Hepatocyte (in vitro differentiated cells): ENCODE measurements around the gene SUCLG2. TPM values are rescaled to one million over a fixed set of nuclear protein-coding genes. Genes with fewer than 3 reads are reported as not detected.

Experiments
- DNase-seq: peaks from one replicate; pipeline ENCODE4 v3.0.0-alpha.2; 2016; ENCODE audit warnings: low spot score
- H2AFZ ChIP-seq: fragments of 200-600 bp; sonication (generic); 2 replicates; pipeline ENCODE4 v1.6.0; 2016; ENCODE audit warnings: antibody characterized with exemption, mild to moderate bottlenecking
- H3K27ac ChIP-seq: fragments of 200-600 bp; sonication (generic); 2 replicates; pipeline ENCODE4 v1.5.1; 2016; ENCODE audit warnings: mild to moderate bottlenecking
- H3K27me3 ChIP-seq: fragments of 200-600 bp; sonication (generic); 2 replicates; pipeline ENCODE4 v1.6.1; 2016
- H3K36me3 ChIP-seq: fragments of 200-600 bp; sonication (generic); replicated peaks from 2 replicates; pipeline ENCODE4 v1.5.1; 2016; ENCODE audit warnings: low read depth; ENCODE audit not compliant: insufficient read depth
- H3K4me1 ChIP-seq: fragments of 200-600 bp; sonication (generic); 2 replicates; pipeline ENCODE4 v1.5.1; 2016; ENCODE audit warnings: mild to moderate bottlenecking, moderate library complexity; ENCODE audit not compliant: insufficient read depth
- H3K4me2 ChIP-seq: fragments of 200-600 bp; sonication (generic); 2 replicates; pipeline ENCODE4 v1.6.0; 2016
- H3K4me3 ChIP-seq: fragments of 200-600 bp; sonication (generic); 2 replicates; pipeline ENCODE4 v1.5.1; 2016; ENCODE audit warnings: mild to moderate bottlenecking
- H3K79me2 ChIP-seq: fragments of 200-600 bp; sonication (generic); 2 replicates; pipeline ENCODE4 v1.6.0; 2017; ENCODE audit warnings: mild to moderate bottlenecking
- H3K9me2 ChIP-seq: fragments of 200-600 bp; sonication (generic); replicated peaks from 2 replicates; pipeline ENCODE4 v1.6.0; 2017; ENCODE audit warnings: mild to moderate bottlenecking; ENCODE audit not compliant: insufficient read depth
- H3K9me3 ChIP-seq: fragments of 200-600 bp; sonication (generic); 2 replicates; pipeline ENCODE4 v1.5.1; 2016; ENCODE audit warnings: low read depth, mild to moderate bottlenecking
- H4K20me1 ChIP-seq: fragments of 200-600 bp; sonication (generic); 2 replicates; pipeline ENCODE4 v1.6.0; 2016; ENCODE audit warnings: mild to moderate bottlenecking; ENCODE audit not compliant: insufficient read depth, poor library complexity, severe bottlenecking
- EZH2 ChIP-seq: fragments of 200-600 bp; sonication (generic); IDR thresholded peaks from 2 replicates; pipeline ENCODE4 v1.6.1; 2016; ENCODE audit warnings: antibody characterized with exemption, mild to moderate bottlenecking, borderline replicate concordance
- EZH2phosphoT487 ChIP-seq: fragments of 200-600 bp; sonication (generic); IDR thresholded peaks from one replicate; pipeline ENCODE4 v1.6.1; 2018; ENCODE audit warnings: antibody characterized with exemption, mild to moderate bottlenecking, low read depth, moderate library complexity; ENCODE audit not compliant: unreplicated experiment, severe bottlenecking
- WGBS: methylation state at CpG from one replicate; pipeline ENCODE4 v1.1.6; 2016; ENCODE audit warnings: low lambda C conversion rate; ENCODE audit errors: missing lambda C conversion rate; 5-methylcytosine and 5-hydroxymethylcytosine counted together
- polyA plus RNA-seq: library from polyadenylated mRNA; unstranded; fragments of >200 nt; fragmentation: Nextera tagmentation; extraction: Ambion mirVana; gene quantifications from 2 replicates; pipeline ENCODE4 v1.2.1, GENCODE V29; 2016
- total RNA-seq: library from RNA; depleted of rRNA; stranded (reverse); fragments of >200 nt; gene quantifications from 2 replicates; pipeline ENCODE4 v1.2.3, GENCODE V29; 2014
- TF ChIP-seq, protein P1 (sequence below): fragments of 200-600 bp; sonication (generic); IDR thresholded peaks from 2 replicates; pipeline ENCODE4 v1.5.1; 2016; ENCODE audit warnings: antibody characterized with exemption, mild to moderate bottlenecking; ENCODE audit not compliant: poor library complexity

SUCLG2 gene
- total and polyA plus RNA-seq, 2 experiments from 2014 or later = 58.0 to 94.2 TPM

DNA sequence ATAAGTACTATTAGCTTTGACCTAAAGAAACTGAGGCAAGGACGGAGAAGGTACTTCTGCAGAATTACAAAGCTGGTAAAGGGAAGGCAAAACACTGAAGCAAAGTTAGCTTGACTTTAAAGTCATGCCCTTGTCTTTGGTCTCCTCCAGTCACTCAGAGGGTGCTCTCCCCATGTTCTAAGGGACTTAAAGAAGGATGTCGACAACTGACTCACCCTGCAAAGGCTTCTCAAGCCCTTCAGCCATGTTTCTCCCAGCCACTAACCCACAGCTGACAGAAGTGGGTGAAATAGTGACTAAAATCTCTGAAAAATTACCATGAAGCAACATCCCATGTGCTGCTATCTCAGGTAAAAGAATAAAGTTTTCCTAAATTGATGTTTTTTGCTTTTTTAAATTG is 46.4 kb downstream of the SUCLG2 start:
- Histone ChIP-seq H3K9me3 (no peaks in the 10 kb centered on the region), H3K9me2 (no peaks in the 10 kb centered on the region), H3K27ac (no peak overlapping the region), H3K36me3 (no peaks in the 10 kb centered on the region), H3K4me1 (no peaks in the 10 kb centered on the region), H2AFZ (no peak overlapping the region), H3K4me3 (no peak overlapping the region), H4K20me1 (no peaks in the 10 kb centered on the region), H3K27me3 (no peaks in the 10 kb centered on the region), H3K4me2 (no peak overlapping the region), H3K79me2 (peaks cover 11% of the 10 kb centered on the region)
- 100% methylated on average over 2 of the region's 2 CpGs for WGBS
- DNase-seq = no peak
- TF ChIP-seq EZH2phosphoT487 = no peak
- TF ChIP-seq, protein P1, sequence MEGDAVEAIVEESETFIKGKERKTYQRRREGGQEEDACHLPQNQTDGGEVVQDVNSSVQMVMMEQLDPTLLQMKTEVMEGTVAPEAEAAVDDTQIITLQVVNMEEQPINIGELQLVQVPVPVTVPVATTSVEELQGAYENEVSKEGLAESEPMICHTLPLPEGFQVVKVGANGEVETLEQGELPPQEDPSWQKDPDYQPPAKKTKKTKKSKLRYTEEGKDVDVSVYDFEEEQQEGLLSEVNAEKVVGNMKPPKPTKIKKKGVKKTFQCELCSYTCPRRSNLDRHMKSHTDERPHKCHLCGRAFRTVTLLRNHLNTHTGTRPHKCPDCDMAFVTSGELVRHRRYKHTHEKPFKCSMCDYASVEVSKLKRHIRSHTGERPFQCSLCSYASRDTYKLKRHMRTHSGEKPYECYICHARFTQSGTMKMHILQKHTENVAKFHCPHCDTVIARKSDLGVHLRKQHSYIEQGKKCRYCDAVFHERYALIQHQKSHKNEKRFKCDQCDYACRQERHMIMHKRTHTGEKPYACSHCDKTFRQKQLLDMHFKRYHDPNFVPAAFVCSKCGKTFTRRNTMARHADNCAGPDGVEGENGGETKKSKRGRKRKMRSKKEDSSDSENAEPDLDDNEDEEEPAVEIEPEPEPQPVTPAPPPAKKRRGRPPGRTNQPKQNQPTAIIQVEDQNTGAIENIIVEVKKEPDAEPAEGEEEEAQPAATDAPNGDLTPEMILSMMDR = no peak
- no peak for TF ChIP-seq EZH2

DNA sequence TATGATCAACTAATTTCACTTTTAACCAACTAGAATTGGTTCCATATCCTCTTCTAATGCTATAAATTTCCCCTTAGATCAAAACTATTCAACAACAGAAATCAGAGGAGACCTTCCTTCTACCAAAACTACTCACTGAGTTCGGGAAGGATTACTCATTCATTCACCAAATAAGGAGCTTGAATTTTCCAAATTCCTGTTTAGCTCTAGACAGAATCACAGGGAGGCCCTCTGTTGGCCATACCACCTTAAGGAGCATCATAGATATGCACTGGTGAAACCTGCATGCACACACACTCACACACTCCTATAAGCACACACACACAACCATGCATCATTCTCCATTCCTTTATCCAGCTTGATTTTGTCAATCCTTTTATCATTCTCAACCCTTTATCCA is 49.0 kb downstream of the SUCLG2 start:
- no peak overlapping the region for H2AFZ ChIP-seq
- no peaks in the 10 kb centered on the region for H3K9me2 ChIP-seq
- no peak overlapping the region for H3K4me2 ChIP-seq
- H3K36me3 ChIP-seq = no peaks in the 10 kb centered on the region
- no peak for TF ChIP-seq EZH2
- TF ChIP-seq EZH2phosphoT487 = no peak
- no peaks in the 10 kb centered on the region for H4K20me1 ChIP-seq
- H3K79me2 ChIP-seq = peaks cover 4% of the 10 kb centered on the region
- no peaks in the 10 kb centered on the region for H3K27me3 ChIP-seq
- WGBS = 54% methylated on average over 1 of the region's 1 CpG
- H3K27ac ChIP-seq = no peak overlapping the region
- no peak for DNase-seq
- no peak overlapping the region for H3K4me3 ChIP-seq
- no peaks in the 10 kb centered on the region for H3K9me3 ChIP-seq
- H3K4me1 ChIP-seq = no peaks in the 10 kb centered on the region

DNA sequence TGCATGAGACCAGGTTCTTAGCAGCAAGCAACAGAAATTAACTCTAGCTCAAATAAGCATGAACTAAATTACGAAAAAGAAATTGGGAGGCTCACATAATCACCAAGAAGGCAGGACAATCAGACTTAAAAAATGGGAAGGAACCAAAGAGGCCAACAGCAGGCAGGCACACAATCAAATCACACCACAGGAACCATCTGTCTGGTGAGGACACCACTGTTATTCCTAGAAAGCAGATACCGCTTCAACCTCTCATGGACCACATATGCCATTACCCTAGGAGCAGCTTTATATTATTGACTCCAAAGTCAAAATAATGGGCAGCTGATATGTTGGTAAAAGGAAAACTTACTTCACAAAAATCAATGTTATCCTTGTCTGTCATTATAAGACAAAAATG is 51.6 kb downstream of the SUCLG2 start:
- DNase-seq = no peak
- no peaks in the 10 kb centered on the region for H3K9me3 ChIP-seq
- no peaks in the 10 kb centered on the region for H3K27me3 ChIP-seq
- no peak overlapping the region for H3K4me2 ChIP-seq
- H3K9me2 ChIP-seq = no peaks in the 10 kb centered on the region
- no peaks in the 10 kb centered on the region for H4K20me1 ChIP-seq
- H3K4me1 ChIP-seq = no peaks in the 10 kb centered on the region
- TF ChIP-seq EZH2phosphoT487 = no peak
- TF ChIP-seq, protein P1 = no peak
- no peak for TF ChIP-seq EZH2
- no peak overlapping the region for H3K27ac ChIP-seq
- no peak overlapping the region for H3K4me3 ChIP-seq
- WGBS = 97% methylated on average over 2 of the region's 2 CpGs
- H3K79me2 ChIP-seq = no peaks in the 10 kb centered on the region
- H3K36me3 ChIP-seq = no peaks in the 10 kb centered on the region
- H2AFZ ChIP-seq = no peak overlapping the region

DNA sequence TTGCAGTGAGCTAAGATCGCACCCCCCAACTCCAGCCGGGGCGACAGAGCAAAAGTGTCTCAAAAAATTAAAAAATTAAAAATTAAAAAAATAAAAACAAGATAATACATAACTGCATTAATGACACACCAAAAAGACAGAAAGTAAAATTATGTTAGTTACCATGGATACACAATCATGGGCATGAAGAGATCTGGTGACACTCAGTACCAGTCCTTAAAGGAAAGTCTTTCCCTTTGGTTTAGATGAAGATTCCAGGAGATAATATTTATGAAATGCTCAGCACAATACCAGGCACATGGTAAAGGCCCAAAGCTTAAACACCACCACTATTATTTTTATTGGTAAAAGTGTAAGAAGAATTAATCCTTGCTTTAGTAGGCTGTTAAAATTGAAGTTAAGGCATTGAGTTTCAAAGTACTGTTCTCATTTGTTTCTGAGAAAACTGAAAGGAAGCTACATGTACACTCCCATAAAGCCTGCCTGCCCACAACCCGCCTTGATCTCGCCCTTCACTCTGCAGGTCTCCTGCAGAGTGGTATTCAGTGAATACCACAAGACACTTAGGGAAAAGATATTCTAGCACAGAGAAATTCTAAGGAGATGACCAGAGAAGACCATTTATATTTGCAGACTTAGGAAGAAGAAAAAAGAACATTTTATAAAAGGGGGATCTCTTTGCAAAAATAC is 52.3 kb downstream of the SUCLG2 start:
- Histone ChIP-seq H3K4me1 (no peaks in the 10 kb centered on the region), H3K9me3 (no peaks in the 10 kb centered on the region), H3K27me3 (no peaks in the 10 kb centered on the region), H3K27ac (no peak overlapping the region), H3K36me3 (no peaks in the 10 kb centered on the region), H3K4me2 (no peak overlapping the region), H2AFZ (no peak overlapping the region), H3K4me3 (no peak overlapping the region), H4K20me1 (no peaks in the 10 kb centered on the region), H3K79me2 (no peaks in the 10 kb centered on the region), H3K9me2 (no peaks in the 10 kb centered on the region)
- DNase-seq = no peak
- 96% methylated on average over 5 of the region's 5 CpGs for WGBS
- no peak for TF ChIP-seq EZH2
- no peak for TF ChIP-seq EZH2phosphoT487
- TF ChIP-seq, protein P1 = no peak
